ENCODE measurements around the gene HIPK1. TPM values are rescaled to one million over a fixed set of nuclear protein-coding genes. Genes with fewer than 3 reads are reported as not detected.

Gene HIPK1
- total and polyA plus RNA-seq, 5 donors = 14.4 to 98.7 (median 62.1) TPM

DNA sequence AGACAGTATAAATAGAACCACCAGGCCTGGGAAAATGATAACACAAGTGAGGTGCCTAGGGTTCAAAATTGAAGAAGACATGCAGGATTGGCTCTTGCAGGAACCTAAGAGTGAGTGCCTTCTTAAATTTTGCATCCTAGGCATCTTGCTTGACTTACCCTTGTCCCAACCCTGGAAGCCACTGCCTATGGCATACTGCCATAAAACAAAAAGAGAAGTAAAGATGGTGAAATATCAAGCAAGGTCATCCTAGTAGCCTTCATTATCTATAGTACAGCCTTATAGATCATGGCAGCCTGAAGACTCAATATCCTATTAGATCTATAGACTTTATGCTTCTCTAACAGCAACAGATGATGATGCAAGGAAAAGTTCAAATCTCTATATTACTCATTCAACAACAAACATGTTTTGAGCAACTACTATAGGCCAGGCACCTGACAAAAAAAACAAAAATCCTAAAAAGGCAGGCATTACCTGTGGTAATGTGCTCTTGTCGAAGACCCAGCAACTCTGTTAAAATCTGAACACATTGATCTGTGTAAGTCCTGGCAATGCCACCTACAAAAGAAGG is 30.8 kb upstream of the HIPK1 start:
- Histone ChIP-seq H3K9me3 (ENCODE audit: control insufficient read depth, low read length) (no peaks in the 10 kb centered on the region), H3K4me1 (ENCODE audit: control insufficient read depth, insufficient read depth, low read length) (no peaks in the 10 kb centered on the region), H3K27me3 (ENCODE audit: control insufficient read depth, insufficient read depth) (no peaks in the 10 kb centered on the region), H3K27ac (ENCODE audit: low read length) (no peak overlapping the region), H3K4me3 (ENCODE audit: low read length) (no peak overlapping the region)
- no peak for ATAC-seq
- 100% methylated on average over 1 of the region's 1 CpG for WGBS
- no peak for DNase-seq
- intact Hi-C loops (cut with DNase I) = no loop called here

DNA sequence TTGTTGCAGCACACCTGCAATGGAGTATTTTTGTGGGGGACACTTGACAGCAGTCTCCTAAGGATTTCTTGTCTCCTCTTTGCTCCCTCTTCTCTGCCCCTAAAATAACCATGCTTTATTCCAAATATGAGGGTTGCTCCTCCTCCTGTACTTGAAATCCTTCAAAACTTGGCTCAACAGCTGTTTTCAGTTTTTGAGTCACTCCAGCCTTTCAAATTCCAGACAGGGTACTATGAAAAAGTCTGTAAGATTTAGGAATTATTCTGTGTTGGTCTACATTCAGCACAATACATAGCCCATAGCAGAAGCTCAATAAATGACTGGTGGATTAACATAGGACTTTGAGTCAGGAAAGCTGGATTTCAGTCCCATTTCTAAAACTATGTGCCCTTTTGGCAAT is 30.0 kb upstream of the HIPK1 start:
- H3K4me1 ChIP-seq (ENCODE audit: control insufficient read depth, insufficient read depth, low read length) = no peaks in the 10 kb centered on the region
- H3K27ac ChIP-seq (ENCODE audit: low read length) = no peak overlapping the region
- no peaks in the 10 kb centered on the region for H3K9me3 ChIP-seq (ENCODE audit: control insufficient read depth, low read length)
- DNase-seq (no peak), ATAC-seq (no peak)
- no peak overlapping the region for H3K4me3 ChIP-seq (ENCODE audit: low read length)
- intact Hi-C loops (cut with DNase I) = no loop called here
- no peaks in the 10 kb centered on the region for H3K27me3 ChIP-seq (ENCODE audit: control insufficient read depth, insufficient read depth)

DNA sequence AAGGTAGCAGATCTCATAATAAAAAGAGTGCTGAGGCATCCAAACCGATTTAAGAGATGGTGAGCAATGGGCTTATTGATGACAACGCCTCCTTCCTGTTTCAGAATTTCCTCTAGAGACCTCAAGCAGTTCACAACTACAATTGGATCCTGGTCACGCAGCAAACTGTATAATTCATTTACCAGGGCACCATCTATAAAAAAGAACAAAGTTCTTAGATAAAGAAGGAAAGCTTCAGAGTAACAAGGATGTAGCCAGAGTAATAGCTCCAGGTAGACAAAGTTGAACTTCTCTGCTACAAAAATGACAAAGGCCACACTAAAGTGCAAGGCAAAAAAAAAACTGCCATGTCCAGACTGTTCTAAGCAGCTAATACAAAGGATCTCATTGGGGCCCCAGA is 27.9 kb upstream of the HIPK1 start:
- no peak overlapping the region for H3K27ac ChIP-seq (ENCODE audit: low read length)
- no peak for DNase-seq

DNA sequence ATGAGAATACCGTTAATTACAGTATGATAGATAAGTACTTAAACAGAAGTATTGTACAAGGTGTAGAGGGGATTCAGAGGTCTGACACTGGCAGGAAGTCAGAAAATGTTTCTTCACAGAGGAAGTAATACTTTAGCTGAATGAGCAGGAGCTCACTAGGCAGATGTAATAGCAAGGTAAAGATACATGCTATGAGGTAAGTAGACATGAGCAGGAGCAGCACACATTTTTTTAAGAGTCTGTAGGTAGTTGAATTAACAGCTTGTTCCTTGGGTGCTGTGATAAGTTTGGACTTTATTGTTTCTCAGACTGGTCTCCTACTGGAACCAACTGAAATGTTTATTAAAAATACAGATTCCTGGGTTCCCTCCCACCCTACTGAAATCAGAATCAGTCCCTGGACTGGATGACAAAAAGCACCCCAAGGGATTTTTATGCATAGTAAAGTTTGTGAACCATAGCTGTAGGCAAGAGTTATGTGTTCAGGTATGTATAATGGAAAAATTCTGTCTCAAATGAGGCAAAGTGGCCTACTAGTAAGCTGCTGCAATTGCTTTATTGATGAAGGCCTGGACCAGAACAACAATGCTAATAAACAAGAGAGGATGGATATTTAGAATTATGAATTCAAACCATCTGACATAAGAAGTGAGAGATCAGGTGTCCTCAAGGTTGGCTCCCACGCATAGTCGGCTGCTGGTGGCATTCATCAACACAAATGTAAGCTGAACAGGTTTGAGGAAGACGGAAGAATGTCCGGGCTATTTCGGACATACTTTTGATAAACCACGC is 25.4 kb upstream of the HIPK1 start:
- no peak for ATAC-seq
- Histone ChIP-seq H3K4me3 (ENCODE audit: low read length) (peak overlapping the region; percentile 50), H3K9me3 (ENCODE audit: control insufficient read depth, low read length) (no peaks in the 10 kb centered on the region), H3K27ac (ENCODE audit: low read length) (peak overlapping the region; percentile 87), H3K4me1 (ENCODE audit: control insufficient read depth, insufficient read depth, low read length) (no peaks in the 10 kb centered on the region), H3K27me3 (ENCODE audit: control insufficient read depth, insufficient read depth) (no peaks in the 10 kb centered on the region)
- intact Hi-C loops (cut with DNase I) = loop anchor here in 2 of 4 donors (2.0 to 10.0 kb wide), 3 partner anchors 25 to 69 kb away; partner anchors contain the start of gene HIPK1 (in 1 of the 2)
- DNase-seq = no peak
- 14% methylated on average over 7 of the region's 7 CpGs for WGBS

More for the DNA sequence above, 27.9 kb upstream of the HIPK1 start:
- ATAC-seq = no peak
- H3K4me3 ChIP-seq (ENCODE audit: low read length) = no peak overlapping the region
- intact Hi-C loops (cut with DNase I) = loop anchor here in 2 of 4 donors (10.0 kb wide), 1 partner anchor 66 kb away; no protein-coding TSS in a partner anchor
- H3K9me3 ChIP-seq (ENCODE audit: control insufficient read depth, low read length) = no peaks in the 10 kb centered on the region
- 73% methylated on average over 3 of the region's 3 CpGs for WGBS
- no peaks in the 10 kb centered on the region for H3K4me1 ChIP-seq (ENCODE audit: control insufficient read depth, insufficient read depth, low read length)
- H3K27me3 ChIP-seq (ENCODE audit: control insufficient read depth, insufficient read depth) = no peaks in the 10 kb centered on the region

DNA sequence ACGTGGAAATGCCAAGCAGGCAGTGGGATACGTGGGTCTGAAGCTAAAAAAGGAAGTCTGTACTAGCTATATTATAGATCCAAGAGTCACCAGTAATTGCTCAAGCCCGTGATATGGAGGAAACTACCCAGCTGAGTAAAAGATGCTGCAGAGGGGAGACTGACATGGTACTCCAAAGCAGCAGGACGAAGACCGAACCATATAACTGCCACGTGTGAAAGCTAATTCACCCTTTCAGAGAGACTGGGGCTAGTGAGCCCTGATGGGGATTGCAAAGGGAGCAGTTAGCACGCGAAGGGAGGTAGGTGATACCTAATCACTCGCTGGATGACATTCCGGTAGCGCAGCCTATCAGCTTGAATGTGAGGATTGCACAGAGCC is 24.8 kb upstream of the HIPK1 start:
- Histone ChIP-seq H3K27me3 (ENCODE audit: control insufficient read depth, insufficient read depth) (no peaks in the 10 kb centered on the region), H3K4me1 (ENCODE audit: control insufficient read depth, insufficient read depth, low read length) (no peaks in the 10 kb centered on the region), H3K4me3 (ENCODE audit: low read length) (peak overlapping the region; percentile 50), H3K9me3 (ENCODE audit: control insufficient read depth, low read length) (no peaks in the 10 kb centered on the region), H3K27ac (ENCODE audit: low read length) (peak overlapping the region; percentile 87)
- intact Hi-C loops (cut with DNase I) = loop anchor here in 2 of 4 donors (2.0 to 10.0 kb wide), 3 partner anchors 25 to 69 kb away; partner anchors contain the start of gene HIPK1 (in 1 of the 2)
- WGBS = under 1% methylated on average over 11 of the region's 11 CpGs
- ATAC-seq (no peak), DNase-seq (no peak)

DNA sequence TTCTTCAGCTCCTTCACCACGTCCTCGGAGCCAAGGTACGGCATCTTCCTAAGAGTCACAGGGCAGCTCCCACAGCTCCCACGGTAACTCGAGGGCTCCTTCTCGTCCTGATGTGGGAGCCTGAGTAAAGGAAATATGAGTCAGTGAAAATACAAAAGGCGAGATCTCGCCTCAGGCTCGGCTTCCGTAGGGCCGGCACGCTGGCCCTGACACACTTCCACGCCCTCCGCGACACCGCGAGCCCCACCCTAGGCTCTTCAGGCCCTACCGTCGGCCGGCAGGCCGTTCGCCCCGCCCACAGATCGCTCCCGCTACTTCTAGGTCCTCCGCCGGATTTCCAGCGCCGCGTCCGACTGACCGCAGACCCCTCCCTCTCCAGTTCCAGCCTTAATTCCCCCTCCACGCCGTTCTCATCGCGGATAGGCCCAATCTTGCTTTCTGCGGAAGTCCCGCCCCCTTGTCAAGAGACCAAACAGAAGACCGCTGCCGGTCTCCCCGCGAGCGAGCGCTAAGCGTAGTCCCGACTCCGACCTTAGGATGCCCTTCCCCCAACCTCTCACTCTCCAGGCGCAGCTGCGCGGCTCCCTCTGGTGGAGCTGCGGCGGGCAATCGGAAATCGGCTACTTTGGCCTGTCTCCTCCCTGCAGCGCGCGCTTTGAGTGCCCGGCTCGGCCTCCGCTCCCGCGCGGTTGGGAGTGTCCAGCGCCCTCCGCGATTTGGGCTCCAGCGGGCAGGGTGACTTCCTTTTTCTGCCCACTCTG is 24.3 kb upstream of the HIPK1 start, which contains the start of the genes AP4B1 and DCLRE1B:
Gene AP4B1, minus strand, starts transcription at position 126 of the 761 bp plus-strand sequence. Its CDS starts 82 bp downstream, at position 44.
Gene DCLRE1B, plus strand, starts transcription at position 653 of the 761 bp plus-strand sequence. CDS start 261 bp downstream, outside the sequence.
- peak; percentile 100 for DNase-seq
- peak; percentile 98 to 99 for ATAC-seq
- peak within 1 kb of the TSS; percentile 53 for H3K4me3 ChIP-seq (ENCODE audit: low read length)
- no peaks in the 10 kb centered on the region for H3K4me1 ChIP-seq (ENCODE audit: control insufficient read depth, insufficient read depth, low read length)
- H3K9me3 ChIP-seq (ENCODE audit: control insufficient read depth, low read length) = no peaks in the 10 kb centered on the region
- H3K27me3 ChIP-seq (ENCODE audit: control insufficient read depth, insufficient read depth) = no peaks in the 10 kb centered on the region
- H3K27ac ChIP-seq (ENCODE audit: low read length) = peak within 1 kb of the TSS; percentile 87
- under 1% methylated on average over 67 of the region's 67 CpGs for WGBS
- intact Hi-C loops (cut with DNase I) = loop anchor here in 2 of 4 donors (2.0 to 10.0 kb wide), 3 partner anchors 24 to 70 kb away; partner anchors contain the start of gene HIPK1 (in 1 of the 2)

DNA sequence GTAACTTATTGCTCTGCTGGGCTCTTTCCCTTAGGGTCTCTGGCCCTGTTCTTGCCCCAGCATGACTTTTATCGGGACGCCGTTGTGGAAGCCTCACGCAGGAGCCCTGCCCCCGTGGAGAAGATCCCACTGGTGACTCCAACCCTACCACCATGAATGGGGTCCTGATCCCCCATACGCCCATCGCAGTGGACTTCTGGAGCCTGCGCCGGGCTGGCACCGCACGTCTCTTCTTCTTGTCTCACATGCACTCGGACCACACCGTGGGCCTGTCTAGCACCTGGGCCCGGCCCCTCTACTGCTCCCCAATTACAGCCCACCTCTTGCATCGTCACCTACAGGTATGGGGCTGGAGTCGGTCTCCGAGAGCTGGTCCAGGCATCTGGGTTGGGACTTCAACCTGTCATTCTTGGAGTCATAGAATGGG is 23.7 kb upstream of the HIPK1 start:
- intact Hi-C loops (cut with DNase I) = loop anchor here in 2 of 4 donors (2.0 to 10.0 kb wide), 3 partner anchors 23 to 71 kb away; partner anchors contain the start of gene HIPK1 (in 1 of the 2)
- ATAC-seq = peak in 1 of 2 donors; percentile 3
- Histone ChIP-seq H3K27me3 (ENCODE audit: control insufficient read depth, insufficient read depth) (no peaks in the 10 kb centered on the region), H3K4me1 (ENCODE audit: control insufficient read depth, insufficient read depth, low read length) (no peaks in the 10 kb centered on the region), H3K27ac (ENCODE audit: low read length) (peak overlapping the region; percentile 54), H3K9me3 (ENCODE audit: control insufficient read depth, low read length) (no peaks in the 10 kb centered on the region), H3K4me3 (ENCODE audit: low read length) (peak overlapping the region; percentile 53)
- WGBS = under 1% methylated on average over 17 of the region's 17 CpGs
- peak in 2 of 3 donors; percentile 34 to 70 for DNase-seq

DNA sequence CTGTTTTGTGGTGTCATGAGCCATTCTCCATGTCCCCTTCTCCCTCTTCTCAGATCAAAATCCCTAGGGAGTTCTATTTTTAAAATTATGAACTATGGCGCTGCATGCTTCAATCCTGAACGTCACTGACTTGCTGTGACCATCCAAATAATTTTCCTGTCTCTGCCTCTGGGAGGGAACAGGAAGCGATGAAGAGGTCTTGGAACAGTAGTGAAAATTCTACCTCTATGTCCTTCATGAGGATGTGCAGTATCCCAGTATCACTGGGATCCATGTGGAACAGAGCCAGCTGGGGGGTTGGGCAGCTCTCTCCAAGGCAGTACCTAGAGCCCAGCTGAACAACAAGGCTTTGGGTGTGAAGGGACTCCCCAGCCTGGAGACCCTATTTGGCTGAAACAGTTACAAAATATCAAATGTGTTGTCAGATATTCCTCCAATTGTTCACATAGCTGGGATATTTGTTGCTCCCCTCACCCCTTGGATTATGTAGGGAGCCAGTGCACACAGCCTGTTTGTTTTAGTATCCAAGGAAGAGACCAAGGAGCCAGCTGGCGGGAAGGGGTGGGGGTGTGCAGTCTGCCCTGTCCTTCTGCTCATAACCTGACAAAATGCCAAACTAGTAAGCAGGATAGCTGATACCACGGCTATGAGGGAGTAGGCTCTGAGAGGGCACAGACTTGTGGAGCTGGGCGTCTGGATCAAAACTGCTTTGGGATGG is 16.4 kb upstream of the HIPK1 start:
- intact Hi-C loops (cut with DNase I) = no loop called here
- DNase-seq = peak; percentile 47 to 77 (median 77)

DNA sequence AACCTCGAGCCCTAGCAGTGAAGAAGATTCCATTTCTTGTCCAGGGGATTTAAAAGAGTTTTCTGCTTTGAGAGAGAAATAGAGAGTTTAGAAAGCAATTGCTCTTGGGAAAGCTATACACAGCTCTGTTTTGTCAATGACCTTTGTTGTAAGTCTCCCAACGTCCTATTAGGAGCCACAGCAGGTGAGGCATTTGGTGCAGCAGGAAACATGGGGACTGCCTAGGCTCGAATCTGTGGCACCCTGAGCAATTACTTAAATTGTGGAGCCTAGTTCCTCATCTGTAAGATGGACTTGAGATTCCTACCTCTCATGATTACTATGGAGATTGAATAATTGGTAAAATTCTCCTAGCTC is 15.8 kb upstream of the HIPK1 start:
- WGBS = 25% methylated on average over 3 of the region's 3 CpGs
- peak overlapping the region; percentile 96 for H3K27ac ChIP-seq (ENCODE audit: low read length)
- H3K9me3 ChIP-seq (ENCODE audit: control insufficient read depth, low read length) = no peaks in the 10 kb centered on the region
- H3K4me1 ChIP-seq (ENCODE audit: control insufficient read depth, insufficient read depth, low read length) = peaks cover 6% of the 10 kb centered on the region
- H3K27me3 ChIP-seq (ENCODE audit: control insufficient read depth, insufficient read depth) = no peaks in the 10 kb centered on the region
- ATAC-seq (peak in 1 of 2 donors; percentile 33), DNase-seq (no peak)
- intact Hi-C loops (cut with DNase I) = no loop called here
- H3K4me3 ChIP-seq (ENCODE audit: low read length) = no peak overlapping the region

More for the DNA sequence above, 16.4 kb upstream of the HIPK1 start:
- Histone ChIP-seq H3K9me3 (ENCODE audit: control insufficient read depth, low read length) (no peaks in the 10 kb centered on the region), H3K4me3 (ENCODE audit: low read length) (peak overlapping the region; percentile 9), H3K27ac (ENCODE audit: low read length) (peak overlapping the region; percentile 96), H3K27me3 (ENCODE audit: control insufficient read depth, insufficient read depth) (no peaks in the 10 kb centered on the region), H3K4me1 (ENCODE audit: control insufficient read depth, insufficient read depth, low read length) (peaks cover 6% of the 10 kb centered on the region)
- peak; percentile 90 to 92 for ATAC-seq
- WGBS = 22% methylated on average over 6 of the region's 6 CpGs
